T-helper 2 cell (primary cell): ENCODE measurements around the gene NDUFA1.
"Not testable (repeated sequence)": the region's sequence is repeated elsewhere in the genome, so short reads cannot be mapped to it uniquely, and the experiment has no call there.

Experiments
- DNase-seq, 5 experiments: peaks; one replicate each; pipeline versions ENCODE4 v3.0.0 to v3.0.0-alpha.2; 2012 to 2022
- total RNA-seq, 2 donors: gene quantifications; one replicate each; lab custom pipeline; 2026; lab: John Stamatoyannopoulos, UW

The NDUFA1 gene
- 24.6 to 47.1 reads per million in 2 donors for total RNA-seq

GRCh38 chrX:119871599-119872395 lies at the start of gene NDUFA1, which contains the start of gene RNF113A:
NDUFA1 (plus strand) TSS chrX:119871832; CDS start chrX:119871912, 80 bp downstream.
RNF113A (minus strand) TSS chrX:119871733; CDS start chrX:119871613, 120 bp downstream.
- peak; percentile 59 to 96 (median 78) for DNase-seq

- DNase-seq = not testable (repeated sequence)
Measured at GRCh38 chrX:119824221-119824620, 47.4 kb upstream of the NDUFA1 start.

- DNase-seq = peak in 1 of 5 experiments; percentile 65
Measured at GRCh38 chrX:119826399-119826959, 45.2 kb upstream of the NDUFA1 start.

GRCh38 chrX:119828446-119828845 lies 43.2 kb upstream of the NDUFA1 start:
- DNase-seq = no peak

- DNase-seq = no peak
Measured at GRCh38 chrX:119833905-119834304, 37.7 kb upstream of the NDUFA1 start.

GRCh38 chrX:119852382-119853353 lies 19.0 kb upstream of the NDUFA1 start, which contains the start of gene UPF3B:
UPF3B (minus strand) TSS chrX:119852963; CDS start chrX:119852928, 35 bp downstream.
- peak; percentile 75 to 98 (median 92) for DNase-seq

- no peak for DNase-seq
Measured at GRCh38 chrX:119853444-119853843, 18.2 kb upstream of the NDUFA1 start.

GRCh38 chrX:119870626-119871131 lies 953 bp upstream of the NDUFA1 start:
- peak in 3 of 5 experiments; percentile 18 to 60 (median 25) for DNase-seq

- peak in 1 of 5 experiments; percentile 11 for DNase-seq
Measured at GRCh38 chrX:119871245-119871598, 410 bp upstream of the NDUFA1 start.

- DNase-seq = no peak
Measured at GRCh38 chrX:119878740-119879139, 7.1 kb downstream of the NDUFA1 start.

- peak in 1 of 5 experiments; percentile 59 for DNase-seq
Measured at GRCh38 chrX:119880076-119880475, 8.4 kb downstream of the NDUFA1 start.

GRCh38 chrX:119880552-119881437 lies 9.2 kb downstream of the NDUFA1 start:
- peak in 3 of 5 experiments; percentile 12 to 73 (median 19) for DNase-seq

- DNase-seq = peak in 2 of 5 experiments; percentile 44 to 92
Measured at GRCh38 chrX:119885554-119886428, 14.2 kb downstream of the NDUFA1 start.

GRCh38 chrX:119887721-119888425 lies 16.2 kb downstream of the NDUFA1 start:
- DNase-seq = peak; percentile 11 to 72 (median 32)

- not testable (repeated sequence) for DNase-seq
Measured at GRCh38 chrX:119890626-119891025, 19.0 kb downstream of the NDUFA1 start.

GRCh38 chrX:119891961-119892692 lies 20.5 kb downstream of the NDUFA1 start:
- DNase-seq = not testable (repeated sequence)

- no peak for DNase-seq
Measured at GRCh38 chrX:119895843-119896326, 24.3 kb downstream of the NDUFA1 start, which contains the start of gene AKAP14. AKAP14 (plus strand) TSS chrX:119895893; CDS start chrX:119903224, 7,331 bp downstream.

GRCh38 chrX:119899125-119899524 lies 27.5 kb downstream of the NDUFA1 start:
- DNase-seq = no peak
